ENCODE measurements around the gene P2RX7.

DNA sequence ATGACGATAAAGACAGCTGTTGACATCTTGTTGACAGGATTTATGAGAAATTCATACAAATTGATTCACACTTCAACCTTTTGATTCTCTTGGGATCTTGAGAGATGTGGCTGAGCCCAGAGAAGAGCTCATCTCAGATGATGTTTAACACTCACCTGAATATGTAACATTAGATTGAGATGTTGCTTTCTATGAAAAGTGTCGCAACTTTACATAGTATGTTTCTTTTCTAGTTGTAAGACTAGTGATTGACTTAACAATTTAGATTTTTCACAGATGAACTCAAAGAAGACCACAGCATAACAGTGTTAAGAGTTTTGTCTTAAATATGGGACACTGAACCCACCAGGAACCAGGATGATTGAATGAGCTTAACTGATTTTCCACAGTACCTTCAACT is 40.6 kb upstream of the P2RX7 start:
- no peak for TF ChIP-seq EZH2 (IDR thresholded peaks at IDR 0.05; ENCODE audit: borderline replicate concordance, low read depth, low read length, severe bottlenecking)
- TF ChIP-seq, protein P1, sequence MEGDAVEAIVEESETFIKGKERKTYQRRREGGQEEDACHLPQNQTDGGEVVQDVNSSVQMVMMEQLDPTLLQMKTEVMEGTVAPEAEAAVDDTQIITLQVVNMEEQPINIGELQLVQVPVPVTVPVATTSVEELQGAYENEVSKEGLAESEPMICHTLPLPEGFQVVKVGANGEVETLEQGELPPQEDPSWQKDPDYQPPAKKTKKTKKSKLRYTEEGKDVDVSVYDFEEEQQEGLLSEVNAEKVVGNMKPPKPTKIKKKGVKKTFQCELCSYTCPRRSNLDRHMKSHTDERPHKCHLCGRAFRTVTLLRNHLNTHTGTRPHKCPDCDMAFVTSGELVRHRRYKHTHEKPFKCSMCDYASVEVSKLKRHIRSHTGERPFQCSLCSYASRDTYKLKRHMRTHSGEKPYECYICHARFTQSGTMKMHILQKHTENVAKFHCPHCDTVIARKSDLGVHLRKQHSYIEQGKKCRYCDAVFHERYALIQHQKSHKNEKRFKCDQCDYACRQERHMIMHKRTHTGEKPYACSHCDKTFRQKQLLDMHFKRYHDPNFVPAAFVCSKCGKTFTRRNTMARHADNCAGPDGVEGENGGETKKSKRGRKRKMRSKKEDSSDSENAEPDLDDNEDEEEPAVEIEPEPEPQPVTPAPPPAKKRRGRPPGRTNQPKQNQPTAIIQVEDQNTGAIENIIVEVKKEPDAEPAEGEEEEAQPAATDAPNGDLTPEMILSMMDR (IDR thresholded peaks at IDR 0.05; ENCODE audit: borderline replicate concordance, extremely low read depth, low read length, poor library complexity, severe bottlenecking): no peak

All from DND-41 (cell line).